Measurements from ENCODE around the gene LAMA2.

Gene LAMA2

DNA sequence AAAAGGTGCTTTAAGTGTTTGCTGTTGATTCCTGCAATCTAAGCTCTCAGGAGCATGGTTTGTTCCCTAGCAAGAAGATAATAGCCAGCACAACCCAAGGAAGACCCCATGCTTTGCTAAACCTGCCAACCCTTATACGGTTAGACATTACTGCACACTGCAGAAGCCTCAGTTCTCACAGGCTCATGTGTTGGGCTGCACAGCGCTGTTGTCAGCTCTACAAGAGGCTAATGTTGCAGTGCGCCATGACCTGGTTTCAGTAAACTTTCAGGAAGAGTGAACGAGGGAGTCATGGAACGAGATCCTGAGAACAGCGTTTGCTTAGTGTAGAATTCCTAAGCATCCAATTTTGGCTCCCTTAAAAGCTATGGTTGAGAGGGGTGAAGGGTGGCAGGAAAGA lies 608.5 kb downstream of the LAMA2 start:
- no peak for TF ChIP-seq CTCF (IDR thresholded peaks at IDR 0.05; ENCODE audit: extremely low read depth, insufficient read depth, missing control alignments)
- in situ Hi-C loops (cut with MboI; ENCODE audit: low pct_unique_long_range_greater_than_20kb, low sequenced_read_pairs, unreplicated experiment) = no loop called here
- DNase-seq (ENCODE audit: low spot score) = no peak

- DNase-seq (ENCODE audit: low spot score) = no peak
- TF ChIP-seq CTCF (IDR thresholded peaks at IDR 0.05; ENCODE audit: extremely low read depth, insufficient read depth, missing control alignments) = no peak
- in situ Hi-C loops (cut with MboI; ENCODE audit: low pct_unique_long_range_greater_than_20kb, low sequenced_read_pairs, unreplicated experiment) = no loop called here
These were observed 609.3 kb downstream of the LAMA2 start for GRCh38 chr6:129492260-129492659.

GRCh38 chr6:129493354-129493902 lies 610.5 kb downstream of the LAMA2 start:
- DNase-seq (ENCODE audit: low spot score) = no peak
- no peak for TF ChIP-seq CTCF (IDR thresholded peaks at IDR 0.05; ENCODE audit: extremely low read depth, insufficient read depth, missing control alignments)
- in situ Hi-C loops (cut with MboI; ENCODE audit: low pct_unique_long_range_greater_than_20kb, low sequenced_read_pairs, unreplicated experiment) = no loop called here

- no peak for DNase-seq (ENCODE audit: low spot score)
- in situ Hi-C loops (cut with MboI; ENCODE audit: low pct_unique_long_range_greater_than_20kb, low sequenced_read_pairs, unreplicated experiment) = no loop called here
- TF ChIP-seq CTCF (IDR thresholded peaks at IDR 0.05; ENCODE audit: extremely low read depth, insufficient read depth, missing control alignments) = no peak
These were observed 611.2 kb downstream of the LAMA2 start for GRCh38 chr6:129494099-129494498.

- no peak for TF ChIP-seq CTCF (IDR thresholded peaks at IDR 0.05; ENCODE audit: extremely low read depth, insufficient read depth, missing control alignments)
- in situ Hi-C loops (cut with MboI; ENCODE audit: low pct_unique_long_range_greater_than_20kb, low sequenced_read_pairs, unreplicated experiment) = no loop called here
- DNase-seq (ENCODE audit: low spot score) = no peak
These were observed 611.6 kb downstream of the LAMA2 start for GRCh38 chr6:129494586-129494985.

GRCh38 chr6:129495652-129496051 lies 612.7 kb downstream of the LAMA2 start:
- no peak for TF ChIP-seq CTCF (IDR thresholded peaks at IDR 0.05; ENCODE audit: extremely low read depth, insufficient read depth, missing control alignments)
- in situ Hi-C loops (cut with MboI; ENCODE audit: low pct_unique_long_range_greater_than_20kb, low sequenced_read_pairs, unreplicated experiment) = no loop called here
- DNase-seq (ENCODE audit: low spot score) = no peak
